ENCODE measurements around the gene HAL. TPM values are rescaled to one million over a fixed set of nuclear protein-coding genes. Genes with fewer than 3 reads are reported as not detected.

Gene HAL
- total and polyA plus RNA-seq, 2 of the 4 experiments (the other 2 are of a cell fraction) = under 0.01 to 0.02 TPM

GRCh38 chr12:95966287-95966870 is 29.8 kb downstream of the HAL start:
- dilution Hi-C loops (cut with HindIII; ENCODE audit: low sequenced_read_pairs, unreplicated experiment) = no loop called here
- intact Hi-C loops (cut with micrococcal nuclease) = no loop called here
- no TSS peak for BruUV-seq (replicated peaks)
- Histone ChIP-seq H4K91ac (ENCODE audit: insufficient read depth, low read depth, low read length) (no peak overlapping the region), H2AFZ (replicated peaks; ENCODE audit: low read length, poor library complexity) (no peak overlapping the region), H3K36me3 (ENCODE audit: control insufficient read depth, insufficient read depth, low read length) (no peaks in the 10 kb centered on the region), H3K4me3 (ENCODE audit: insufficient read depth, low read depth, low read length) (no peak overlapping the region), H3K9me3 (ENCODE audit: control insufficient read depth, insufficient read depth, low read length) (no peaks in the 10 kb centered on the region), H3K14ac (replicated peaks; ENCODE audit: low read depth, low read length) (no peak overlapping the region), H3K56ac (ENCODE audit: extremely low read depth, insufficient read depth, low read length) (no peak overlapping the region), H2AK9ac (replicated peaks; ENCODE audit: low read depth, low read length, poor library complexity) (no peak overlapping the region), H3K4me2 (ENCODE audit: low read depth, low read length) (no peak overlapping the region), H2BK5ac (ENCODE audit: low read depth, low read length, poor library complexity, severe bottlenecking) (no peak overlapping the region), H2BK15ac (ENCODE audit: low read depth, low read length) (no peak overlapping the region), H4K20me1 (ENCODE audit: insufficient read depth, low read length) (no peaks in the 10 kb centered on the region), H2BK120ac (ENCODE audit: low read depth, low read length) (no peak overlapping the region), H4K8ac (ENCODE audit: low read depth in 2 of 2, low read length in 2 of 2) (no peak overlapping the region), H3K27ac (ENCODE audit: insufficient read depth, low read length) (no peak overlapping the region), H3K9me1 (ENCODE audit: insufficient read depth, low read length) (no peaks in the 10 kb centered on the region), H3K4me1 (ENCODE audit: control insufficient read depth, insufficient read depth, low read length) (no peaks in the 10 kb centered on the region), H2BK20ac (ENCODE audit: low read depth, low read length) (no peak overlapping the region), H2AK5ac (ENCODE audit: low read depth, low read length) (no peak overlapping the region), H3K9ac (ENCODE audit: low read depth, low read length) (no peak overlapping the region), H3K4ac (ENCODE audit: low read depth, low read length) (no peak overlapping the region), H4K5ac (ENCODE audit: low read depth, low read length) (no peak overlapping the region), H3K79me1 (ENCODE audit: low read depth in 1 of 2, low read length in 2 of 2) (no peaks in the 10 kb centered on the region), H3K23ac (ENCODE audit: low read depth, low read length) (no peak overlapping the region), H3K27me3 (ENCODE audit: control insufficient read depth, insufficient read depth, low read length) (peaks cover 2% of the 10 kb centered on the region), H3K18ac (ENCODE audit: low read depth, low read length) (no peak overlapping the region)
- POLR2A ChIA-PET (ENCODE audit: unreplicated experiment) = no interaction called here
- 64% methylated on average over 6 of the region's 7 CpGs; no CpG with 5 or more reads in 1 of the 2 experiments for WGBS, 2 experiments (ENCODE audit: extremely low coverage in 2 of 2, insufficient read length in 1 of 2)
- ATAC-seq (ENCODE audit: low read depth) (no peak), DNase-seq (no peak)
- in situ Hi-C loops (cut with MboI; ENCODE audit: low sequenced_read_pairs) = no loop called here
- CTCF ChIA-PET = interaction anchor here (1.5 kb wide), 1 partner anchor 12 kb away, joined by 5 read pairs; no protein-coding TSS in a partner anchor
- TF ChIP-seq RFX5 (IDR thresholded peaks at IDR 0.05; ENCODE audit: low read depth, low read length) = no peak
- no peak for TF ChIP-seq FOS (IDR thresholded peaks at IDR 0.05; ENCODE audit: low read depth, low read length)
- TF ChIP-seq RAD21 (IDR thresholded peaks at IDR 0.05; ENCODE audit: low read length) = no peak
- no peak for TF ChIP-seq RCOR1 (IDR thresholded peaks at IDR 0.05; ENCODE audit: insufficient replicate concordance, low read length)
- no peak for TF ChIP-seq CEBPB (IDR thresholded peaks at IDR 0.05; ENCODE audit: low read depth, low read length)
- TF ChIP-seq MXI1 (IDR thresholded peaks at IDR 0.05; ENCODE audit: borderline replicate concordance, low read depth, low read length) = no peak
- TF ChIP-seq USF2 (IDR thresholded peaks at IDR 0.05; ENCODE audit: low read depth, low read length) = no peak
- TF ChIP-seq BHLHE40 (IDR thresholded peaks at IDR 0.05; ENCODE audit: low read depth, low read length) = no peak
- TF ChIP-seq MAFK (IDR thresholded peaks at IDR 0.05; ENCODE audit: low read depth, low read length) = no peak
